GM04504 (cell line): Measurements from ENCODE around the gene HOXD13.

Source experiments
- DNase-seq: peaks from one replicate; pipeline ENCODE4 v3.0.0-alpha.2; 2012; ENCODE audit warnings: low read depth

HOXD13 gene

GRCh38 chr2:176092270-176093144 is at the start of gene HOXD13:
HOXD13 (plus strand) TSS chr2:176092721; CDS start chr2:176092891, 170 bp downstream.
- no peak for DNase-seq

DNA sequence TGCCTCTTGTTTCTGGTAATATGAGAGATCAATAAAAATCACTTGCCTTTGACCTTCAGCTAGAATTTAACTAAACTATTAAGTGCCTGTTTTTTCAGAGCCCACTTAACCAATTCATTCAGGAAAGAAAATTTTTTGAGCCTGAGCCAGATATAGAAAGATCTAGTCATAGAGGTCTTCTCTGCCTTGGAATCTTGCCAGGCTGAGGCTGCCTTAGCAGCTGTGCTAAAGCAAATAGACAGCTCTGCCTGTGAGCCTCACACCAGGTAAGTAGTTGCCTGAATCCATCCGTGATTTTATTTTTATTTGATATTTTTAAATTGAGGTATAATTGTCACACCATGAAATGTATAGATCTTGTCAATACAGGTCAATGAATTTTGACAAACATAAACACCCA is 36.1 kb upstream of the HOXD13 start:
- no peak for DNase-seq

DNA sequence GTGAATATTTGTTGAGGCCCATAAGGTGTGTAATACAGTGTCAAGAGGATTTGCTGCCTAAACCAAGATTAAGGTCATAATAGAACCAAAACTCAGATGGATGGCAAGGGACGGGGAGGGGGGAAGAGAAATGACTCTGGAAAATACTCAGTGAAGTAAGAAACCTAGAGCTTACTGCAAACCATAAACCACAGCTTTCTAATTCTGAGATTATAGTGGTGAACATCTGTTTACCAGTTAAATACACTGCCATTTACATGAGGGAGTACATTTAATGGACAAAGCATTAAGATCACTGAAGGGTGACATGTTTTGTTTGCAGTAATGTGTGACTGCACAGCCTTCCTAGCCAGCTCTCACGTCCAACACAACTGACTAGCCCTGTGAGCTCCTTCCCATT is 28.6 kb upstream of the HOXD13 start:
- DNase-seq: no peak

- no peak for DNase-seq
Measured at GRCh38 chr2:176066645-176067588, 25.6 kb upstream of the HOXD13 start.

GRCh38 chr2:176067589-176068418 is 24.7 kb upstream of the HOXD13 start:
- no peak for DNase-seq

DNA sequence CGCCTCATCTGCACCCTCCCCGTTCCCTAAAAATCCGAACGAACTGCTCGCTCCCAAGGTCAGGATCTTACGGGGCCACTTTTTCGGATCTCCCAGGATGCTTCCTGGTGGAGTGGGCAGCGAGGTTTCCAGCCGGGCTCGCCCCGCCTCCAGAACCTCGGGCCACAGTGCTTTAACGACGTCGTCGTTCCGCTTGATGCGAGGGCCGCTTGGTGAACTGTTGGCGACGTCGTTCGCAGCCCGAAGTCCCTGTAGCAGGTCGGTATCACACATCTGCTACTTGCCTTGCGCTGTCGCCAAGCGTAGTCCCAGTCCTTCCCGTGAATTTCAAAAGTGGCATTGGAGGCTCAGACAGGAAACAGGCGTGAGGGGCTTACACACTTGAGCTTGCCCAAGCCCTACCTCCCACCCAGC is 24.1 kb upstream of the HOXD13 start:
- DNase-seq: no peak

DNA sequence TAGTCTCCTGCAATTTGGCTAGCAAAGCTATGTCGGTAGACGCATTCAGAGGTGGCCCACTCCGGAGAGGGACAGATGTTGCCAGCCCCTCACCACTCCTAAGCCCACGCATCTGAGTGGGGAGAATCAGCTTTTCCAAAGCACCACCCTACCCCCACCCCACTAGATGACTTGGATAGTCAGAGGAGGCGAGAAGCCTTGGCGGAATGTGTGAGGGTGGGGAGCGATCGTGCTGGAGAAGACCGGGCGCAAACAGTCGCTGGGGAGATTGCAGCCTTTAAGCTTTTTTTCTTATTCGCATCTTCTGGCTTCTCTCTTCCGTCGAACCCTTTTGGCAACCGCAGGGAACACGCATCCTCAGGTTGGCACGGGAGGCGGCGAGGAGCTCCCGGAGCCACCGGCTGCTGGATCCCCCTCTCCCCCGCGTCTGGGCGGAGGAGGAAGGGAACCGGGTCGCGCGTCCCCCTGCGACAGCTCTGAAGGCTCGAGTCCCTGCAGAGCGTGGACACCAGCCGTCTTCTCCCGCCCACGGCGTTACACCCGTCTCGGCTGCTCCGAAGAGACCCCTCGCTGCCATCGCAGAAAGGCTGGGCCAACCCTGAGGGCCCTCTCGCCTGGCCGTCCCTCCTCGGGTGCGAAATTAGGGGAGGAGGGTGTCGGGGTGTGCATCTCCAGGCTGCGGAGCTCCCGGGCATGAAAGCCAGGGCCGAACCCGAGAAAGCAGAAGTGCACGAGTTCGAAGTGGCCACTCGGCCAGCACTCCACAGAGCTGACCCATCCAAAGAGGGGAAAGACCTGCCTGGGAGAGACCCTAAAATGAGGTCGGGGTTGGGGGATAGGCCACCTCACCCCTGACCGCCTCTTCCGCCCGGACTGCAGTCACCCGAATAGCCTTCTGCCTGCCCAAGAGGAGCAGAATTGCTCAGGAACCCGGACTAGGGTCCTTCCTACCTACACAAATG is 20.9 kb upstream of the HOXD13 start:
- DNase-seq: no peak

GRCh38 chr2:176072292-176072669 is 20.2 kb upstream of the HOXD13 start:
- DNase-seq: no peak

- no peak for DNase-seq
Measured at GRCh38 chr2:176072951-176073904, 19.3 kb upstream of the HOXD13 start.

DNA sequence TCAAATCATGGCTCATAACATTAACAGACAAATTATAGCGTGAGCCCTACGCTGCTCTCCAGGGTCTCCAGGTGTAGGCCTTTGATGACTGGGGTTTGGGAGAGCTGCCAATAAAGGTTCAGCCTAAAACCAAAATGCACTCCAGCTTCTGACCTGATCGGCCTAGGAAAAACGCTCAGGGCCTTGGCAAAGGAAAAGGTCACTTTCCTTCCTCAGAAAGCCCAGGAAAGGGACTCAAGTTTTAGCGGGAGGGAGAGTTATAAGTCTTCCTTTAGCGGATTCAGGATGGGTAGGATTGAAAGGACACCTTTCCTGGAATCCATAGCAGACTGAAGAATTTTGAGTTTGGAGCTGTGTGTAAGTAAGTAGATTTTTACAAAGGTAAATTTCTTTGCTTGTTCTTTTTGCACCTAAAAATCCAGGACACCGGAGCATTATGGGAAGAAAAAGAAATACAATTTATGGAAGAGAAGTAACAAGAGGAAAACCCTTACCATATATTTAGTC is 17.5 kb upstream of the HOXD13 start:
- DNase-seq: no peak

DNA sequence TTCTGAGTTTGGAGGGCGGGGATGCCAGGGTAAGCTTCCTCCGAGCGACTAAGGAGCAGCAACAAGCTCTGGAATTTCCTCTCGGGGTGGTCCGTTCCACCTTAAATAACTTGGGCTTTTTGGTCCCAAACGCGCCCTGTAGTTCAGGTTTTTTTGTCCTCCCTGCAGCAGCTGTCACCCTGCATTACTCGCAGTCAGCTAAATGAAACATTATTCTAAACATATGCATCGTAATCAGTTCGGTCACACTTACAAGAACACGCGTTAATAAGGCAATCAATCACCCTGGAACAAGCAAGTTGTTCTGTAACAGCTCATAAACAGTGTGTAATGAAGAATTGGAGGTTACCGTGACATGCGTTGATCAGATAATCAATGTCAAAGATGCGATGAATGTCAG is 17.0 kb upstream of the HOXD13 start:
- DNase-seq: no peak

DNA sequence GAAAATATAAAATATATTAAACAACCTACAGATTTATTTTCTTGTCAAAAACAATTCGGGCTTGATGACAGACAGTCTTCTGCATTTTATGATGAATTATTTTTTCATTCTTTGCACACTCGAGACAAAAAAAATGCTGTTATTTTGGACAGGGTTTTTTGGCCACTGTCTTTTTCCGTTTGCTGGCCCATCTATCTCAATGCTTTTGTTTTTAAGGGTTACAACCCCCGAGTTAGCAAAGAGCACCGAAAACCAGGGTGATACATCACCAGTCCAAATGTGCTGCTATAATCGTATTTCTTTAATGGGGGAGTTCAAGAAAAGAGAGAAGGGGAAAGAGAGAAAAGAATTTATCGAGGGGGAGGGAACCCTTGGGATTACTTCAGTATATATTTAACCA is 16.5 kb upstream of the HOXD13 start:
- no peak for DNase-seq

DNA sequence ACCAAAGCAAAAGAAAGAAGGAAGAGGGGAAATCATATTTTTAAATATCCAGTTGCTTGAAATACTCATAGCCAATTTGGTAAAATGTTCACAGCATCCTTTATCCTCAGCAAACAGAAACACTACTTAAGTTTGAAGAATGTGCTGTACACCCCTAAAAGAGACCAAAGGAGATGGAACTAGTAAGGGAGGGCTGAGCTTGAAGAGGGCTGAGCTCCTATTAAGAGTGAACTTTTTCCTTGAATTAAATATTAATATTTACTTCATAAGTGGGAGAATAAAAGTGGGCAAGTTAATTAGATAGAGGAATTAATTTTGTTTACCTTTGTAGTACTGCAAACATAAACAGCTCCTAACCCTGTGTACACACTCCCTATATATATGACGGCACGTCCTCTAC is 15.7 kb upstream of the HOXD13 start:
- no peak for DNase-seq

GRCh38 chr2:176078541-176079284 is 13.8 kb upstream of the HOXD13 start:
- no peak for DNase-seq

DNA sequence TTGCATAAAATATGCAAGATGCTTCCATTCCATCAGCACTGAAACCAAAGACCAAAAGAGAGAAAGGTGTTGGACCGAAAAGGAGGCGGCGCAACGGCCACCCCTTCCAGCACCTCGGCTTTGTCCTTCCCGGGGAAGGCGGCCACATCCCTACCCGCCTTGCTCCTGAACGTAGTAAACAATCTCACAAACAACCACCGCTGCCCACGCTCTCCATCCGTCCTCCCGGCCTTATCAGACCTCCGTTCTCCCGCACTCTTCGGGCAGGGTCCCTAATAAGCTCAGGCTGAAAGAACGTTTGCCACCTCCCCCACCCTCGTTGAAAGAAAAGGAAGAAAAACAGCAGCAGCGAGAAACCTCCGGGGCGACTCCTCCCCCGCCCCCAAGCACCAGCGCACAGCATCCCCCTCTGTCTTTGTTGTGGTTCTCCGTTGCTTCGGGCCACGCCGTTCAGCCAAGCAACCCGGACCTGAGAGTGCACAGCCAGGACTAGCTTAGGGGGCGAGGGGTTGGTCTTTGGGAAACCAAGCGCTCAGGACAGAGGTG is 13.2 kb upstream of the HOXD13 start:
- DNase-seq: no peak

- no peak for DNase-seq
Measured at GRCh38 chr2:176079831-176080539, 12.5 kb upstream of the HOXD13 start.

GRCh38 chr2:176080540-176081375 is 11.8 kb upstream of the HOXD13 start:
- no peak for DNase-seq
